H9 (cell line): ENCODE measurements around the gene KIF1A. TPM values are rescaled to one million over a fixed set of nuclear protein-coding genes. Genes with fewer than 3 reads are reported as not detected.

Source experiments
- DNase-seq: peaks from one replicate; pipeline ENCODE4 v3.0.0-alpha.2; 2017
- H2AFZ ChIP-seq: one replicate; pipeline ENCODE4 v1.6.1; 2013; ENCODE audit warnings: mild to moderate bottlenecking, low read length, control low read depth, moderate library complexity
- H2AK5ac ChIP-seq: 2 replicates; pipeline ENCODE4 v1.6.1; 2013; ENCODE audit warnings: low read length, control low read depth, mixed read lengths; ENCODE audit not compliant: insufficient read length
- H2BK120ac ChIP-seq: one replicate; pipeline ENCODE4 v1.6.1; 2013; ENCODE audit warnings: low read depth, mild to moderate bottlenecking, low read length, control low read depth, inconsistent platforms; ENCODE audit not compliant: poor library complexity, severe bottlenecking
- H2BK12ac ChIP-seq: 2 replicates; pipeline ENCODE4 v1.6.1; 2013; ENCODE audit warnings: low read length, control low read depth, mixed read lengths, low read depth; ENCODE audit not compliant: insufficient read length
- H2BK15ac ChIP-seq: 2 replicates; pipeline ENCODE4 v1.6.1; 2013; ENCODE audit warnings: low read depth, low read length, control low read depth
- H2BK20ac ChIP-seq: one replicate; pipeline ENCODE4 v1.6.1; 2013; ENCODE audit warnings: low read depth, mild to moderate bottlenecking, low read length, control low read depth, inconsistent platforms; ENCODE audit not compliant: poor library complexity, severe bottlenecking
- H2BK5ac ChIP-seq: 2 replicates; pipeline ENCODE4 v1.6.1; 2013; ENCODE audit warnings: low read length, control low read depth, mixed read lengths; ENCODE audit not compliant: insufficient read length
- H3K14ac ChIP-seq: 2 replicates; pipeline ENCODE4 v1.6.1; 2013; ENCODE audit warnings: low read length, control low read depth; ENCODE audit not compliant: insufficient read depth
- H3K18ac ChIP-seq: 2 replicates; pipeline ENCODE4 v1.6.1; 2013; ENCODE audit warnings: low read depth, mild to moderate bottlenecking, mixed read lengths, low read length, control low read depth; ENCODE audit not compliant: insufficient read length
- H3K23ac ChIP-seq: 2 replicates; pipeline ENCODE4 v1.6.1; 2013; ENCODE audit warnings: low read length, control low read depth, mixed read lengths, low read depth; ENCODE audit not compliant: insufficient read length
- H3K23me2 ChIP-seq: 2 replicates; pipeline ENCODE4 v1.6.1; 2013; ENCODE audit warnings: low read depth, mild to moderate bottlenecking, mixed read lengths, low read length, control low read depth; ENCODE audit not compliant: insufficient read length, poor library complexity, severe bottlenecking
- H3K27ac ChIP-seq: 2 replicates; pipeline ENCODE4 v1.5.1; 2013; ENCODE audit warnings: low read length, control low read depth, mixed read lengths, low read depth; ENCODE audit not compliant: insufficient read length
- H3K27me3 ChIP-seq: 2 replicates; pipeline ENCODE4 v1.6.1; 2013; ENCODE audit warnings: low read length, control low read depth, inconsistent platforms; ENCODE audit not compliant: insufficient read depth
- H3K4ac ChIP-seq: 2 replicates; pipeline ENCODE4 v1.6.1; 2013; ENCODE audit warnings: low read depth, mild to moderate bottlenecking, control low read depth, inconsistent platforms, low read length, moderate library complexity
- H3K4me1 ChIP-seq: 2 replicates; pipeline ENCODE4 v1.6.1; 2013; ENCODE audit warnings: low read length, control low read depth, inconsistent platforms; ENCODE audit not compliant: insufficient read depth
- H3K4me2 ChIP-seq: 2 replicates; pipeline ENCODE4 v1.6.1; 2013; ENCODE audit warnings: low read length, control low read depth, mixed read lengths; ENCODE audit not compliant: insufficient read length, insufficient read depth
- H3K56ac ChIP-seq: 2 replicates; pipeline ENCODE4 v1.6.1; 2013; ENCODE audit warnings: low read depth, mild to moderate bottlenecking, mixed read lengths, low read length, control low read depth; ENCODE audit not compliant: insufficient read length
- H3K79me1 ChIP-seq: 2 replicates; pipeline ENCODE4 v1.6.1; 2013; ENCODE audit warnings: low read depth, mild to moderate bottlenecking, moderate library complexity, low read length, control low read depth, inconsistent platforms; ENCODE audit not compliant: insufficient read depth, poor library complexity, severe bottlenecking
- H3K79me2 ChIP-seq: 2 replicates; pipeline ENCODE4 v1.6.1; 2013; ENCODE audit warnings: low read length, control low read depth, inconsistent platforms; ENCODE audit not compliant: insufficient read depth
- H3K9ac ChIP-seq: 2 replicates; pipeline ENCODE4 v1.6.1; 2013; ENCODE audit warnings: low read length, control low read depth, mixed read lengths; ENCODE audit not compliant: insufficient read length; ENCODE audit errors: extremely low read depth
- H3K9me3 ChIP-seq: one replicate; pipeline ENCODE4 v1.6.1; 2013; ENCODE audit warnings: low read depth, low read length, inconsistent platforms; ENCODE audit not compliant: control insufficient read depth
- H3T11ph ChIP-seq: one replicate; pipeline ENCODE4 v1.6.1; 2013; ENCODE audit warnings: mild to moderate bottlenecking, low read length, control low read depth, inconsistent platforms
- H4K20me1 ChIP-seq: one replicate; pipeline ENCODE4 v1.6.1; 2013; ENCODE audit not compliant: control insufficient read depth, insufficient read length, insufficient read depth
- H4K5ac ChIP-seq: 2 replicates; pipeline ENCODE4 v1.6.1; 2013; ENCODE audit warnings: low read depth, mild to moderate bottlenecking, mixed read lengths, low read length, control low read depth; ENCODE audit not compliant: insufficient read length
- H4K8ac ChIP-seq: replicated peaks from 2 replicates; pipeline ENCODE4 v1.6.1; 2013; ENCODE audit warnings: low read length, control low read depth, mixed read lengths, low read depth; ENCODE audit not compliant: insufficient read length
- H4K91ac ChIP-seq: 2 replicates; pipeline ENCODE4 v1.6.1; 2013; ENCODE audit warnings: low read depth, mild to moderate bottlenecking, moderate library complexity, mixed read lengths, low read length, control low read depth; ENCODE audit not compliant: insufficient read length
- H3K27ac Mint-ChIP-seq, 3 experiments: 2 replicates in 2 of 3; 3 replicates in 1 of 3; pipeline ENCODE4 v1.8.0; 2020 to 2021; ENCODE audit warnings: mixed read lengths in 3 of 3, mild to moderate bottlenecking in 1 of 3, moderate library complexity in 1 of 3
- H3K27me3 Mint-ChIP-seq: 2 replicates; pipeline ENCODE4 v1.8.0; 2021; ENCODE audit warnings: low read depth, mild to moderate bottlenecking, moderate library complexity, mixed read lengths
- H3K36me3 Mint-ChIP-seq, 3 experiments: 2 replicates in 2 of 3; 3 replicates in 1 of 3; pipeline ENCODE4 v1.8.0; 2020 to 2021; ENCODE audit warnings: low read depth in 3 of 3, mixed read lengths in 3 of 3; ENCODE audit not compliant: insufficient read depth in 1 of 3
- H3K4me1 Mint-ChIP-seq, 2 experiments: 2 replicates each; pipeline ENCODE4 v1.8.0; 2020; ENCODE audit warnings: mixed read lengths in 2 of 2
- H3K4me3 Mint-ChIP-seq, 2 experiments: 2 replicates in 1 of 2; 3 replicates in 1 of 2; pipeline ENCODE4 v1.8.0; 2020 to 2021; ENCODE audit warnings: mild to moderate bottlenecking in 2 of 2, mixed read lengths in 2 of 2, moderate library complexity in 1 of 2
- H3K9me3 Mint-ChIP-seq, 2 experiments: 2 replicates in 1 of 2; 3 replicates in 1 of 2; pipeline ENCODE4 v1.8.0; 2020; ENCODE audit warnings: mild to moderate bottlenecking in 2 of 2, mixed read lengths in 2 of 2, moderate library complexity in 1 of 2
- WGBS: extraction: QIAGEN DNeasy Blood & Tissue Kit; methylation state at CpG from one replicate; pipeline ENCODE4 v1.1.7; 2013; ENCODE audit warnings: missing lambda C conversion rate, low lambda C conversion rate, mixed read lengths; ENCODE audit not compliant: insufficient read length; ENCODE audit errors: extremely low coverage; 5-methylcytosine and 5-hydroxymethylcytosine counted together
- total RNA-seq: library from RNA; stranded (reverse); gene quantifications from 2 replicates; pipeline ENCODE4 v1.2.1, GENCODE V29; 2021
- TF ChIP-seq, protein P1 (sequence below): fragments of 200-600 bp; sonication (generic); conservative IDR thresholded peaks from 3 replicates; pipeline ENCODE4 v1.8.0; 2021; ENCODE audit warnings: antibody characterized with exemption, mild to moderate bottlenecking

KIF1A gene
- total RNA-seq, 1 experiment from 2014 or later = 204 TPM

DNA sequence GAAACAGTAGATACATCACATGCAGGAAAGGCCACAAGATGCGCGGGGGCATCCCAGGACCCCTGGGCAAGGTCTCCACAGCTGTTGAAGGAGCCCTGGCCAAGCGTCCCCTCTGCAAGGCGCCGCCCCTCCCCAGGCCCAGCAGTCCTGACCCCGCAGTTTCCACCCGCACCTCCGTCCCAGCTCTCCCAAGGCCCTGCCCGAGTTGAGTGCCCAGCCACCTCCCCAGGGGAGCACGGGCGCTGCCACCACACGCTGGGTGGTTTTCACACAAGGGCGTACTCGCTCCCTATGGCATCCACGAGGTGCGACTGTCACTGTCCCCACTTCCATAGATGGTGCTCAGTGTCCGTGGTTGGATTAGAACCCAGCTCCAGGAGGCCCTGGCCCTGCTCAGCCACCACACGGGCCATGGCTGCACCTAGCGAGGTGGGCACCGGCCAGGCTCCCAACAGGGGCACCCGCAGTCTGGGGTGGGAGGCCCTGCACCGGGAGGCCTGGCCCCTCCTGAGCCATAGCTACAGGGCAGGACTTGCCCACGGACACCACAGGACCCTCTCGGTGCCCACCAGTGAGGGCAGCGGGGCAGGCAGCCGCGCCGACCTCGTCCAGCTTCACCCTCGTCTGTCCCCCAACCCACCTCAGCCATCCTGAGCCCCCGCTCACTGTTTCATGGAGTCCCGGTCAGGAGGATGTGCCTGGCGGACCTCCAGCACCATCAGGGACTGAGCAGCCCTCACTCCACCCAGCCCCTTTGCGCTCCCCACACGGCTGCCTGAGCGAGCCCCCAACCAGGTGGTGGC, 36.0 kb downstream of the KIF1A start:
- Histone ChIP-seq H3K4me1 (no peaks in the 10 kb centered on the region), H3K23me2 (no peaks in the 10 kb centered on the region), H2AFZ (no peak overlapping the region), H3K18ac (no peak overlapping the region), H2BK15ac (no peak overlapping the region), H3K4ac (no peak overlapping the region), H4K91ac (no peak overlapping the region), H4K20me1 (no peaks in the 10 kb centered on the region), H3K23ac (no peak overlapping the region), H2BK120ac (no peak overlapping the region), H4K5ac (no peak overlapping the region), H2BK20ac (no peak overlapping the region), H3T11ph (no peak overlapping the region), H3K14ac (no peak overlapping the region), H3K4me2 (no peak overlapping the region), H2BK12ac (no peak overlapping the region), H3K27me3 (no peaks in the 10 kb centered on the region), H3K79me2 (no peaks in the 10 kb centered on the region; the same call in 1 of the 2 replicates), H3K79me1 (peaks cover 4% of the 10 kb centered on the region), H3K9ac (no peak overlapping the region), H3K56ac (no peak overlapping the region), H4K8ac (no peak overlapping the region), H3K27ac (no peak overlapping the region), H3K9me3 (no peaks in the 10 kb centered on the region), H2AK5ac (no peak overlapping the region), H2BK5ac (no peak overlapping the region)
- Mint-ChIP-seq H3K27me3 (no peaks in the 10 kb centered on the region), H3K4me1 (no peaks in the 10 kb centered on the region), H3K36me3 (peaks cover 12 to 47% (median 44%) of the 10 kb centered on the region in 3 experiments), H3K27ac (no peak overlapping the region; a peak in 1 of 7 replicates), H3K9me3 (no peaks in the 10 kb centered on the region), H3K4me3 (no peak overlapping the region)
- TF ChIP-seq, protein P1, sequence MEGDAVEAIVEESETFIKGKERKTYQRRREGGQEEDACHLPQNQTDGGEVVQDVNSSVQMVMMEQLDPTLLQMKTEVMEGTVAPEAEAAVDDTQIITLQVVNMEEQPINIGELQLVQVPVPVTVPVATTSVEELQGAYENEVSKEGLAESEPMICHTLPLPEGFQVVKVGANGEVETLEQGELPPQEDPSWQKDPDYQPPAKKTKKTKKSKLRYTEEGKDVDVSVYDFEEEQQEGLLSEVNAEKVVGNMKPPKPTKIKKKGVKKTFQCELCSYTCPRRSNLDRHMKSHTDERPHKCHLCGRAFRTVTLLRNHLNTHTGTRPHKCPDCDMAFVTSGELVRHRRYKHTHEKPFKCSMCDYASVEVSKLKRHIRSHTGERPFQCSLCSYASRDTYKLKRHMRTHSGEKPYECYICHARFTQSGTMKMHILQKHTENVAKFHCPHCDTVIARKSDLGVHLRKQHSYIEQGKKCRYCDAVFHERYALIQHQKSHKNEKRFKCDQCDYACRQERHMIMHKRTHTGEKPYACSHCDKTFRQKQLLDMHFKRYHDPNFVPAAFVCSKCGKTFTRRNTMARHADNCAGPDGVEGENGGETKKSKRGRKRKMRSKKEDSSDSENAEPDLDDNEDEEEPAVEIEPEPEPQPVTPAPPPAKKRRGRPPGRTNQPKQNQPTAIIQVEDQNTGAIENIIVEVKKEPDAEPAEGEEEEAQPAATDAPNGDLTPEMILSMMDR = no peak
- DNase-seq = no peak
- WGBS = no CpG with 5 or more reads among the region's 36 CpGs
